ENCODE data around the gene RIN1. TPM values are rescaled to one million over a fixed set of nuclear protein-coding genes. Genes with fewer than 3 reads are reported as not detected.
A peak's percentile ranks its signal among the peaks of the same experiment; 100 is the strongest.

The RIN1 gene
- total RNA-seq, 2 donors from 2014 or later, result 1.9 to 3.4 TPM

DNA sequence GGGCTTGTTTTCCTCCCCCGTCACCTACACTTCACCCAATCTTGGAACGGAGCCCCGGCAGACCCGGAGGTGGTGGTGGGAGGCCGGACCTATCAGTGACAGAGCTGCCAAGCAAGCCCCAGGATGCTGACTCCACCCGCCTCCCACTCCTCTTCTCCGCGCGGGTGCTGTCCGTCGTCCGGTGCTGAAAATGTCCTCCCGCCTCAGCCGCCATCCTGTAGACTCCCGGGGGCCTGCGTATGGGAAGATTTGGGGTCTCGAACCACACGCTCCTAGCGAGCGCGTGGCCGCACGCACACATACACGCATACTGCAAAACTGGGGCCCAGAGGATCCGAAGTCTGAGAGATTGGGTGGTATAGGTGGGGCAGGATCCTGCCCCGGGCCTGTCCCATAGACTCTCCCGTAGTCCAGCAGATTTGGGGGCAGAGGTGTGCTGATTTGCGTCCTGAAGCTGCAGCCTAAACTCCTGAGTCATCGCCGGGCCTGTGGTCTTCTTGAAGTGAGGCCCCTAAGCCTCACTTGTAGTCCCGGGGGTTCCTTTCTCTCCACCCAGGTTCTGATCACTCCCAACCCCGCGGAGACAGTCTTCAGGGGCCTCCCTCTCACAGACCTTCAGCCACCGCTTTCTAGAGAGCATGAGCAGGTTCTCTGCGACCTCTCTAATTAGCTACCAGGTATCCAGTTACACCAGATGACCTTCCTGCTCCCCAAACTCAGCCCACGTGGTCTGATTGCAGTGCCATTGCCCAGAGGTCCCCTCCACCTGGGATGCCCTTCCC is 46.5 kb downstream of the RIN1 start:
- Mint-ChIP-seq H3K36me3 (ENCODE audit: low read depth) (no peaks in the 10 kb centered on the region), H3K27me3 (peaks cover 14% of the 10 kb centered on the region), H3K4me3 (peak overlapping the region; percentile 90), H3K4me1 (peaks cover 29% of the 10 kb centered on the region), H3K27ac (peak overlapping the region; percentile 89)
- no peaks in the 10 kb centered on the region for H3K9me3 ChIP-seq (ENCODE audit: control insufficient read depth, low read length, poor library complexity, severe bottlenecking)
- ATAC-seq (peak; percentile 56), DNase-seq (peak in 2 of 3 donors; percentile 58 to 65)

GRCh38 chr11:66288671-66289547 is 47.3 kb downstream of the RIN1 start, which contains the start of gene YIF1A:
YIF1A (minus strand) TSS chr11:66289143; CDS start chr11:66288985, 158 bp downstream.
- Mint-ChIP-seq H3K27me3 (peaks cover 14% of the 10 kb centered on the region), H3K4me1 (peaks cover 29% of the 10 kb centered on the region), H3K36me3 (ENCODE audit: low read depth) (no peaks in the 10 kb centered on the region), H3K4me3 (peak within 1 kb of the TSS; percentile 90), H3K27ac (peak within 1 kb of the TSS; percentile 89)
- ATAC-seq (peak; percentile 91), DNase-seq (peak; percentile 97 to 98 (median 97))
- no peaks in the 10 kb centered on the region for H3K9me3 ChIP-seq (ENCODE audit: control insufficient read depth, low read length, poor library complexity, severe bottlenecking)

GRCh38 chr11:66287889-66288670 is 48.2 kb downstream of the RIN1 start:
- H3K27ac Mint-ChIP-seq, result peak overlapping the region; percentile 89
- H3K9me3 ChIP-seq (ENCODE audit: control insufficient read depth, low read length, poor library complexity, severe bottlenecking), result no peaks in the 10 kb centered on the region
- ATAC-seq (no peak), DNase-seq (no peak)
- H3K4me1 Mint-ChIP-seq, result peaks cover 26% of the 10 kb centered on the region
- H3K27me3 Mint-ChIP-seq, result peaks cover 7% of the 10 kb centered on the region
- peak overlapping the region; percentile 90 for H3K4me3 Mint-ChIP-seq
- no peaks in the 10 kb centered on the region for H3K36me3 Mint-ChIP-seq (ENCODE audit: low read depth)

GRCh38 chr11:66287211-66287888 is 48.9 kb downstream of the RIN1 start:
- DNase-seq (no peak), ATAC-seq (no peak)
- Mint-ChIP-seq H3K4me3 (peak overlapping the region; percentile 90), H3K36me3 (ENCODE audit: low read depth) (no peaks in the 10 kb centered on the region), H3K27ac (peak overlapping the region; percentile 89), H3K4me1 (peaks cover 27% of the 10 kb centered on the region), H3K27me3 (peaks cover under 1% of the 10 kb centered on the region)
- no peaks in the 10 kb centered on the region for H3K9me3 ChIP-seq (ENCODE audit: control insufficient read depth, low read length, poor library complexity, severe bottlenecking)

GRCh38 chr11:66286699-66287098 is 49.5 kb downstream of the RIN1 start:
- peaks cover 32% of the 10 kb centered on the region for H3K4me1 Mint-ChIP-seq
- H3K4me3 Mint-ChIP-seq, result peak overlapping the region; percentile 90
- ATAC-seq (no peak), DNase-seq (no peak)
- H3K27ac Mint-ChIP-seq, result peak overlapping the region; percentile 63
- H3K9me3 ChIP-seq (ENCODE audit: control insufficient read depth, low read length, poor library complexity, severe bottlenecking), result no peaks in the 10 kb centered on the region
- no peaks in the 10 kb centered on the region for H3K36me3 Mint-ChIP-seq (ENCODE audit: low read depth)
- no peaks in the 10 kb centered on the region for H3K27me3 Mint-ChIP-seq

- H3K27me3 Mint-ChIP-seq, result no peaks in the 10 kb centered on the region
- no peak for DNase-seq
- H3K4me3 Mint-ChIP-seq, result no peak overlapping the region
- H3K27ac Mint-ChIP-seq, result peak overlapping the region; percentile 63
- H3K36me3 Mint-ChIP-seq (ENCODE audit: low read depth), result no peaks in the 10 kb centered on the region
- H3K4me1 Mint-ChIP-seq, result peaks cover 28% of the 10 kb centered on the region
- no peak for ATAC-seq
- H3K9me3 ChIP-seq (ENCODE audit: control insufficient read depth, low read length, poor library complexity, severe bottlenecking), result no peaks in the 10 kb centered on the region
Measured at GRCh38 chr11:66285250-66285947, 50.8 kb downstream of the RIN1 start.

GRCh38 chr11:66284526-66285078 is 51.6 kb downstream of the RIN1 start:
- Mint-ChIP-seq H3K36me3 (ENCODE audit: low read depth) (no peaks in the 10 kb centered on the region), H3K4me3 (no peak overlapping the region), H3K27me3 (no peaks in the 10 kb centered on the region), H3K27ac (peak overlapping the region; percentile 63), H3K4me1 (peaks cover 23% of the 10 kb centered on the region)
- ATAC-seq (no peak), DNase-seq (no peak)
- no peaks in the 10 kb centered on the region for H3K9me3 ChIP-seq (ENCODE audit: control insufficient read depth, low read length, poor library complexity, severe bottlenecking)

DNA sequence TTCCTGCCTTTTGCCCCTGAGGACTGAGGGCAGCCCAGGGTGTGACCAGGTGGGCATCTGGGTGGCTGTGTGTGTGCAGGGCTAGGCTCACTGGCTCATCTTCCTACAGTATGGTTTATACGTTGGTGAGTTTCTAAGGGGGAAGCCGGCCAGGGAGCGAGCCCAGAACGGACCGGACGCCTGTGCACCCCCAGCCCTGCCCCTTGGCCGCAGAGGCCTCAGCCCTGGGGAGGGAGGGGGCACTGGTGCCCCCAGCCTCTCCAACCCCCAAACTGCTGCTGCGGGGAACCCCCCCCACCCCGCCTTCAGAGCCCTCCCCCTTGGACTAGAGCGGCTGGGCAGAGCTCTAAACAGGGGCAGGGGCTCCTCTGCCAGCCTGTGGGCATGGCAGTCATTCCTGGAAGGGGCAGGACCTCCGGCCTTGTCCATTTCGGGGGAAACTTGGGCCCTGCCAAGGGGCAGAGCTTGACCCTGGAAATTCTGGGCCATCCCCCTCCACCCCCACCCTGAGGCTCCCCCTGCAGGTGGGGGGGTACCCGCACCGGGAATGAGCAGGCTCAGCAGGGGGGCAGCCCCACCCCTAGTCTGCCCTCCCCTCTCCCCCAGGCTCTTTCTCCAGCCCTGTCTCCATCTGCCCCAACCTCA is 52.7 kb downstream of the RIN1 start:
- no peak for DNase-seq
- H3K27ac Mint-ChIP-seq, result peak overlapping the region; percentile 94
- H3K36me3 Mint-ChIP-seq (ENCODE audit: low read depth), result no peaks in the 10 kb centered on the region
- ATAC-seq, result no peak
- no peak overlapping the region for H3K4me3 Mint-ChIP-seq
- H3K4me1 Mint-ChIP-seq, result peaks cover 25% of the 10 kb centered on the region
- no peaks in the 10 kb centered on the region for H3K9me3 ChIP-seq (ENCODE audit: control insufficient read depth, low read length, poor library complexity, severe bottlenecking)
- H3K27me3 Mint-ChIP-seq, result no peaks in the 10 kb centered on the region

DNA sequence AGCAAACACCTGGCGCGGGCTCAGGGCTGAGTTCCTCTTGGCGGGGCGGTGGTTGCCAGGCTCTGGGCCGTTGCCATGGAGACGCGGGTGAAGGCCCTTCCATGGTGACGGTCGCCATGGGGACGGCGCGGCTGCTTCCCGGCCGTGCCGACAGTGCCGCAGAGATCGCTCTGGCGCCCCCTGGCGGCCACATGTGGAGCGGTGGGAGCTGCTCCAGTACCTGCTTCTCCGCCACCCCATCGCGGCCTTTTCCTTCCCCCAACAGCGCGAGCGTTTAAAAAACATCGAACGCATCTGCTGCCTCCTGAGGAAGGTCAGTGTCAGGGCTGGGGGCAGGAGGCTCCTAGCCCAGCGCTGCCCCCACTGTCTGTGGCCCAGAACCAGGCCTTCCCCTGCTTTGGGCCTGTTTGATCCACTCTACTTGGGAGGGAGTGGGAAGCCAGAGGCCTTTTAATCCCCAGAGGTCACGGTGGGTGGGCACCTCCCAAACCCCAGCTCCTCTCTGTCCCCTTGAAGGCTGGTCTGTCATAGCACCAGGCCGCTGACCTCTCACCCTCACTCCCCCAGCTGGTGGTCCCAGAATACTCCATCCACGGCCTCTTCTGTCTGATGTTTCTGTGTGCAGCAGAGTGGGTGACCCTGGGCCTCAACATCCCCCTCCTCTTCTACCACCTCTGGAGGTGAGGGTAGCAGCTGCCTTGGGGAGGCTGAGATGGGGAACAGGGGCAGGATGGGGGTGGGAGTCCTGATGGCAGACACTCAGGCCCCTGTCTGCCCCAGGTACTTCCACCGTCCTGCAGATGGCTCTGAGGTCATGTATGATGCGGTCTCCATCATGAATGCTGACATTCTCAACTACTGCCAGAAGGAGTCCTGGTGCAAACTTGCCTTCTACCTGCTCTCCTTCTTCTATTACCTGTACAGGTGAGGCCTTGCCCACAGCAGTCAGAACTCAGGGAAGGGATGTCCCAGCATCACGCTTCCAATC is 53.5 kb downstream of the RIN1 start:
- peak; percentile 99 to 100 (median 100) for DNase-seq
- no peaks in the 10 kb centered on the region for H3K36me3 Mint-ChIP-seq (ENCODE audit: low read depth)
- H3K4me1 Mint-ChIP-seq, result peaks cover 26% of the 10 kb centered on the region
- H3K9me3 ChIP-seq (ENCODE audit: control insufficient read depth, low read length, poor library complexity, severe bottlenecking), result no peaks in the 10 kb centered on the region
- H3K27me3 Mint-ChIP-seq, result no peaks in the 10 kb centered on the region
- peak overlapping the region; percentile 94 for H3K27ac Mint-ChIP-seq
- H3K4me3 Mint-ChIP-seq, result peak overlapping the region; percentile 82
- ATAC-seq, result peak; percentile 83

Data from T-helper 17 cell (primary cell).